Measurements from ENCODE around the gene OSBPL3. TPM values are rescaled to one million over a fixed set of nuclear protein-coding genes. Genes with fewer than 3 reads are reported as not detected.

OSBPL3 gene
- total RNA-seq, 1 donor: 30.8 TPM

GRCh38 chr7:24829787-24830186, 150.2 kb downstream of the OSBPL3 start:
- H2AFZ ChIP-seq (ENCODE audit: low read length): no peak overlapping the region
- peaks cover 66% of the 10 kb centered on the region for H3K4me1 ChIP-seq (ENCODE audit: insufficient read depth, low read length)
- no peaks in the 10 kb centered on the region for H4K20me1 ChIP-seq (ENCODE audit: insufficient read depth, low read length)
- no peak for TF ChIP-seq CTCF (IDR thresholded peaks at IDR 0.05; ENCODE audit: extremely low read depth, low read depth, low read length)
- H3K27me3 ChIP-seq (ENCODE audit: insufficient read depth, low read length): no peaks in the 10 kb centered on the region
- no peak overlapping the region for H3K4me3 ChIP-seq (ENCODE audit: insufficient read depth, low read length)
- no peak overlapping the region for H3K27ac ChIP-seq (ENCODE audit: low read depth, low read length)
- H3K9me3 ChIP-seq (ENCODE audit: low read depth, low read length): no peaks in the 10 kb centered on the region
- H3K36me3 ChIP-seq (ENCODE audit: insufficient read depth, low read length): peaks cover 9% of the 10 kb centered on the region
- no peak for DNase-seq (ENCODE audit: insufficient read length, low spot score, missing footprints)
- no peaks in the 10 kb centered on the region for H3K79me2 ChIP-seq (ENCODE audit: insufficient read depth, low read length)
- H3K4me2 ChIP-seq (ENCODE audit: insufficient read depth, low read length): no peak overlapping the region

DNA sequence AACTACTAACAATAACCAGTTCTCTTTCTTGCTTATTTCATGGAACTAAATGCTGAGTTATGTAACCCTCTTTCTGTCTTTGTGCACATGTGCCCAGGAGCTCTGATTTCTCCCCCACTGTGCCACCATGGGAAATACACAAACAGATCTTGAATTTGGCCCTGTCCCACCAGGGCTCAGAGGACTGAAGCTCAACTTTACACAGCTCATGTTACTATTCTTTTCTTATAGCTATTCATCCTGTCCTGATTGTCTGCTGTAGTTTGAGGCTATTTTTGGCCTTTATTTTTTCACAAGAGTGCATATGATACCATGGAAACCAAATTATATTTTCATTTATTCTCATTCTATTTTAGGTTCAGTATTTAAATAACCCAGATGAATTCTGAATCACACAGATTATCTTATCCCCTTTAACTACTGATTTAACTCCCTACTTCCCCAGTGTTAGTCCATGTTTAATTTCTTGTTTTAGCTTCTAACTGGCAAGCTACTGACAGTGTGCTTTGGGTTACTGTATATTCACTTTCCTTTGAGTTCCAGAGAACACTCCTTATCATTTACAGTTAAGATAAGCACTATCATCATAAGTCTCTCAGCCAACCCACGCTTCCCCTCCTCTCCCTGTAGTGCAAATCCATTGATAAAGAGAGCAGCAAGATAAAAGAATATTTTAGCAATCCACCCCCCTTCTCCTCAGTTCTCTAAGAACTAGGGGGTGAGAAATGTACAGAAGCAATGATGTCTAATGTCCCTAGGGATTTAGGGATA, 150.9 kb downstream of the OSBPL3 start:
- no peaks in the 10 kb centered on the region for H3K27me3 ChIP-seq (ENCODE audit: insufficient read depth, low read length)
- no peak for DNase-seq (ENCODE audit: insufficient read length, low spot score, missing footprints)
- H2AFZ ChIP-seq (ENCODE audit: low read length): no peak overlapping the region
- no peaks in the 10 kb centered on the region for H3K79me2 ChIP-seq (ENCODE audit: insufficient read depth, low read length)
- peaks cover 9% of the 10 kb centered on the region for H3K36me3 ChIP-seq (ENCODE audit: insufficient read depth, low read length)
- H3K4me2 ChIP-seq (ENCODE audit: insufficient read depth, low read length): peak overlapping the region; percentile 4
- TF ChIP-seq CTCF (IDR thresholded peaks at IDR 0.05; ENCODE audit: extremely low read depth, low read depth, low read length): no peak
- peak overlapping the region; percentile 59 for H3K27ac ChIP-seq (ENCODE audit: low read depth, low read length)
- no peak overlapping the region for H3K4me3 ChIP-seq (ENCODE audit: insufficient read depth, low read length)
- no peaks in the 10 kb centered on the region for H4K20me1 ChIP-seq (ENCODE audit: insufficient read depth, low read length)
- H3K4me1 ChIP-seq (ENCODE audit: insufficient read depth, low read length): peaks cover 66% of the 10 kb centered on the region
- no peaks in the 10 kb centered on the region for H3K9me3 ChIP-seq (ENCODE audit: low read depth, low read length)

- peak overlapping the region; percentile 7 for H3K4me2 ChIP-seq (ENCODE audit: insufficient read depth, low read length)
- peaks cover 9% of the 10 kb centered on the region for H3K36me3 ChIP-seq (ENCODE audit: insufficient read depth, low read length)
- no peak overlapping the region for H2AFZ ChIP-seq (ENCODE audit: low read length)
- H3K79me2 ChIP-seq (ENCODE audit: insufficient read depth, low read length): no peaks in the 10 kb centered on the region
- no peaks in the 10 kb centered on the region for H3K9me3 ChIP-seq (ENCODE audit: low read depth, low read length)
- peak overlapping the region; percentile 50 for H3K27ac ChIP-seq (ENCODE audit: low read depth, low read length)
- no peaks in the 10 kb centered on the region for H4K20me1 ChIP-seq (ENCODE audit: insufficient read depth, low read length)
- peaks cover 65% of the 10 kb centered on the region for H3K4me1 ChIP-seq (ENCODE audit: insufficient read depth, low read length)
- TF ChIP-seq CTCF (IDR thresholded peaks at IDR 0.05; ENCODE audit: extremely low read depth, low read depth, low read length): no peak
- DNase-seq (ENCODE audit: insufficient read length, low spot score, missing footprints): no peak
- H3K27me3 ChIP-seq (ENCODE audit: insufficient read depth, low read length): no peaks in the 10 kb centered on the region
- H3K4me3 ChIP-seq (ENCODE audit: insufficient read depth, low read length): no peak overlapping the region
Observed at GRCh38 chr7:24827589-24827988, 152.4 kb downstream of the OSBPL3 start.

GRCh38 chr7:24827027-24827426, 153.0 kb downstream of the OSBPL3 start:
- H4K20me1 ChIP-seq (ENCODE audit: insufficient read depth, low read length): no peaks in the 10 kb centered on the region
- peaks cover 9% of the 10 kb centered on the region for H3K36me3 ChIP-seq (ENCODE audit: insufficient read depth, low read length)
- peak overlapping the region; percentile 50 for H3K27ac ChIP-seq (ENCODE audit: low read depth, low read length)
- H2AFZ ChIP-seq (ENCODE audit: low read length): no peak overlapping the region
- no peak for TF ChIP-seq CTCF (IDR thresholded peaks at IDR 0.05; ENCODE audit: extremely low read depth, low read depth, low read length)
- H3K27me3 ChIP-seq (ENCODE audit: insufficient read depth, low read length): no peaks in the 10 kb centered on the region
- H3K4me3 ChIP-seq (ENCODE audit: insufficient read depth, low read length): no peak overlapping the region
- DNase-seq (ENCODE audit: insufficient read length, low spot score, missing footprints): no peak
- peak overlapping the region; percentile 17 for H3K4me2 ChIP-seq (ENCODE audit: insufficient read depth, low read length)
- H3K9me3 ChIP-seq (ENCODE audit: low read depth, low read length): no peaks in the 10 kb centered on the region
- peaks cover 63% of the 10 kb centered on the region for H3K4me1 ChIP-seq (ENCODE audit: insufficient read depth, low read length)
- H3K79me2 ChIP-seq (ENCODE audit: insufficient read depth, low read length): no peaks in the 10 kb centered on the region
